Stimulated activated CD4-positive, alpha-beta T cell treated with anti-CD3 and anti-CD28 coated beads, Interleukin-2, amount 100 ng/mL, for 4 hours (primary cell): ENCODE data around the gene GRID1.

Source experiments
- DNase-seq: peaks from one replicate; pipeline ENCODE4 v3.0.0-alpha.2; 2020; ENCODE audit warnings: low read depth

Gene GRID1

DNA sequence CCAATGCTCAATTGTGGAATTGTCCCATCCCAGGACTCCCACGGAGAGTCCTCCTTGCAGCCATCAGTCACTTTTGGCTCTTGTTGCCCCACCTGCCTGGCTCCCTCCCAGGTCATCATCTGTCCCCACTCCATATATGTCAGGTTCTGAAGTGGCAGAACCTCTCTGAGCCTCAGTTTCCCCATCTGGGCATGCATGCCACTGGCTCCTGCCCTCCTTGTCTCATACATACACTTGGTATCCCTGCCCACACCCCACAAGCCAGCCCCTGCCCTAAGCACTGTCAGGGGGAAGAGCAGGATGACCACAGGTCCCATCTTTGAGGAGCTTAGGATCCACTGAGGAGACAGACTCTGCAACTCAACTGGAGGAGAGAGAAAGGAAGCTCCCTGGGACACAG, 156.9 kb downstream of the GRID1 start:
- DNase-seq: no peak

DNA sequence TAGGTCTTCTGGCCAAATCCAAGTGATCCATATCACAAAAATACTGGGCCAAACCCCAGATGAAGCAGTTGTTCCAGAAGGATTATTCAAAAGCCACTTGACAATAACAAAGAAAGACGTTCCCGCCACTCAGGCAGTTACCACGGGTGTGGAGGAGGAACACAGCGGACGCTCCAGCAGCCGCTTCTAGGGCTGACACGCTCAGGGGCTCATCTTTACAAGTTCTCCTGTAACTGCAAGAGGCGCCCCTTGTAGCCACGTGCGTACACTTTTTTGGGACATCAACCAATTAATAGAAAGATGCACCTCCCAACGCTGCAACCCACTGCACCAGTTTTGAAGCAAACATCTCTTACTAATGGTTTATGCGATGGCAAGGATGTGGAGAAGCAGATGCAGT, 159.4 kb downstream of the GRID1 start:
- DNase-seq: no peak

DNA sequence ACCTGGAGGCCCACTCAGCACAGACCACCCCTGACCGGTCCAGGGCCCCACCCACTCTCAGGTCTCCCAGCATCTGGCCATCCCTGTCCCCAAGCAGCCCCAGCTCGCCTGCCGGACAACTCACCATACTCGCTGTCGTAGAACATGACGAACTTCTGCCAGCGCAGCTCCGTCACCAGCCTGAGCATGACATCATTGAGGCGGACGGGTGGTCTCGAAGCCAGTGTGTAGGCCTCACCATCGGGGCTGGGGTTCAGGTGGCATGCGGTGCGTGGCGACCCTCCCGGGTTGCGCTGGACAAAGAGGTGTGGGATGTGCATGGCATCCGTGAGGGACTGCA, 160.4 kb downstream of the GRID1 start:
- DNase-seq: no peak

DNA sequence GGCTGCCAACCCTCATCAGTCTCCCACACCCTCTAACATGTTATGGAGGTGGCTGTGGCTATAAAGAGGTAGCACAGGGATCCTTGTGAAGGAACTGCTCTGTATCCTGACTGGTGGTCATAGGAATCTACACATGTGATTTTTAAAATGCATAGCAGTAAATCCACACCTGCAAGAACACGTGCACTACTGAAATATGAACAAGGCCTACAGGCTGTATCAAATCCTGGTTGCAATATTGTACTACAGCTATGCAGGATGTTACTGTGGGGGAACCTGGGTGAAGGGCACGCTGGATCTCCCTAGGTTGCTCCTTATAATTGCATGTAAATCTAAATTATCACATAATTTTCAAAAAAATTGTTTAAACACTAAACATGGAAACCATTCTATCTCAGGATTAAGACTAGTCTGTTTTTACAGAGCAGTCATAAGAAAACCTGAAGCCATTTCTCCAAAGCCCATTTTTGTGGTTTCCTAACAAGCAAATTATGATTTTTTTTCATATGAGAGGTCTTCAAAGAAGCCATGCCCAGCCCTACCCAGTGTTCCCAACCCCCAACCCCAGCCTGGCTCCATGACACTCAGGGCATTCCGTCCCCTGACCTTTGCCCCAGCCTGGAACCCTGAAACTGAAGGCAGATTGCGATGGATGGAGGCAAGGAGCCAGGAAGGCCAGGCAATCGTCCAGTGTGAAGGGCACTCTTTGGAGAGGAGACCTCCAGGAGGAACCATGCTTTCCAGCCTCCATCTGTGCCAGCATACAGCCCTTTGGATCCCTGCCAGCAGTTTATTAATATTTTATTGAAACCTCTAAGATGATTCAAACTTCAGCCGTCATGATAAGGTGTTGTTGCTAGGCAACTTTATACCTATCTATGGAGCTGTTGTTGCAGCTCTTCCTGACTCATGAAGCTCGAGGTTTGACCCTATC, 161.0 kb downstream of the GRID1 start:
- no peak for DNase-seq

DNA sequence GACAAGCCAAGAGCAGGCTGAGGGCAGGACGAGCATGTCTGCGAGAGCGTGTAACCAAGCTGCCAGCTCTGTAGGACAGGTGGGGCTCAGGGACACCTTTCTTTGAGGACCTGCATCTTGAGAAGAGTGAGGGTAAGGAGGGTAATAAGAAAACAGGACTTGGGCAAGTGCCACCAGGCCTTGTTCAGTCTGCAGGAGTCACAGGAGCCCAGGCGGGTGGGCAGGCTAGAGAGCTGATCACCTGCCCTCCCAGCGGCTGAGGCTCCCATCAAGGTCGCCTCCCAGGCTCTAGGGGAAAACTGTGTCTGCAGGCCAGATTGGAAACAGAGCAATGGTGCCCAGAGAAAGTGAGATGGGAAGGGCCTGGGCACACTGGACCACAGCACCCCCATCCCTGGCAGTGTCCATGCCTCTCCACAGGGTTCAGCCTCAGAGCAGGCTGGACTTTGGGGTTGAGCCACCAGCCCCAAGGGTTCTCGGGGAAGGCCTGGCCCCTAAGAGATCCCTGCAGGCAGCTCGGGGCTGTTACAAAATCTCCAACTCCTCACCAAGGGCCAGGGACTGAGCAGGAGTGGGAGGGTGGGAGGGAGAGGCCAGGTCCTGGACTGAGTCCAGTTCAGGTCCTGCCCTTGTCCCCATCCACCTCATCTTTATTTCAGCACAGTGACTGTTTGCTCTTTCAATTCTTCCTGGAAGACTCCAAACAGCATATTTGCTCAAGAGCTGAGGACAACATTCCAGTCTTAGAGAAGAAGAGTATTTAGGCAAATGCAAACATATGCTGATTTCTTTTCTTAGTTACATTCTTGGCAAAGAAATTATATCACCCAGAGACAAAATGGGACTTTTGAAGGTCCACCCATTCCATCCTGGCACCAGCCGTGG, 161.9 kb downstream of the GRID1 start:
- DNase-seq: no peak

DNA sequence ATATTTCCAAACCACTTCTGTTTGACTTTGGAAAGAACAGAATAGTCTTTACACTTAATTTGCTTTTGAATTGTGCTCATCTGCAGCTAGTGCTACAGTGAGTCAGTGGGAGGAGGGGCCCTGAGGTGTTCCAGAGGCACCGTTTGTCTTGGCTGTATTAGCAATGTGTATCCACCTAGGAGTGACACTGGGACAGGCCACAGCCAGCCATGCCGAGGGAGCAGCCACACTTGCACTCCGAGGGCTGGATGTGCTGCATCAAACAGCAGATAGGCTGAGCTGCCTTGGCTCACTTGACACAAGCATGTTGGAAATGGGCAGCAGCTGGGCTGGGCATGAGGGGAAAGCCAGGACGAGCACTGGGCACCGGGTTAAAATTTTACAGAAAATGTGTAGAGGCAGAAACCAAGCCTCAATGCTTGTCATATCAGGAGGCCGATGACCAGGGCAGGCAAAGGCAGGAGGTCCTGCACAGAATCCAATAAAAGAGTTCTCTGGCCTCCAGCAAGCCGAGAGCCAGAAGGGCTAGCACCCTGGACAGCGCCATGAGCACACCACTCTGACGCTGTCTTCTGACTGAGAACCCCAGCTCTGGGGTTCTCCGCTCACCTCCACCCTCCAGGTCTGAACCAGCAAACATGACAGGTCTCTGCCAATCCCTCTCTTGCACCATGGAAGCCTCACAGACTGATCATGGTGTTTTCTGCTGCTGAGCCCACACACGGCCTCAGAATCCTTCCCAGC, 163.3 kb downstream of the GRID1 start:
- DNase-seq: no peak

DNA sequence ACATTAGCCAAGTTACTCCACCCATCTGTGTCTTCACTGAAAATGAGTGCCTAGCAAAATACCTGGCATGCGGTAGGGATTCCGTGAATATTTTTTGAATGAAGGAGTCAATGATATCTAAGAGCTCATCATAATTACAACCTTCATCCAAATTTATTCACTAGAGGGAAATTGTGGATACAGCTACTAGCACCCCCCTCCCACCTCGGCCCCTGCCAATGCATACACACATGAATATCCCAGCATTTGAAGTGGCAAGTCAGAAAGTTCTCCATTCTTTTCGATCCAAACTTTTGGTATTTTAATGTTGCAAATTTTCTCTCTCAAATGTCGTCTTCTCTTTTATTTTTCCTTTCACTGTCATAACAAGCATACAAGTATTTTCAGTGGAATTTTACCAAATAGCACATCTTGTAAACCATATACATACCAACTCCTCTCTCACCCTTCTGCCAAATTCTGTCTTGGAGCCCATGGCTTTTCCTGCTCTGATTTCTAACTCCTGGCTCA, 164.3 kb downstream of the GRID1 start:
- no peak for DNase-seq

DNA sequence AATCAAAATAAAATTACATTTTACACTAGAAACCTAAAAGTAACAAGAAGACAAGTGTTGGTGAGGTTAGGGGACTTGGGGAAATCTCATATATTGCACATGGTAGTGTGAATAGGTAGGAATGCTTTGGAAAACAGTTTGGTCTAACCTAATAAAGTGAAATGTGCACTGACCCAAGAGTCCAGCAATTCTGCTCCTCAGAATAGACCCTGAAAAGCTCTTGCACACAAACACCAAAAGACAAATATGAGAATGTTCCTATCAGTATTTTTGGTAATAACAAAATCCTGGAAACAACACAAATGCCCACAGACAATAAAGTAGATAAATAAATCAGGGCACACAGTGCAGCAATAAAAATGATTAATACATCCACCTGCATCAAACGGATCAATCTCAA, 165.7 kb downstream of the GRID1 start:
- DNase-seq: no peak

DNA sequence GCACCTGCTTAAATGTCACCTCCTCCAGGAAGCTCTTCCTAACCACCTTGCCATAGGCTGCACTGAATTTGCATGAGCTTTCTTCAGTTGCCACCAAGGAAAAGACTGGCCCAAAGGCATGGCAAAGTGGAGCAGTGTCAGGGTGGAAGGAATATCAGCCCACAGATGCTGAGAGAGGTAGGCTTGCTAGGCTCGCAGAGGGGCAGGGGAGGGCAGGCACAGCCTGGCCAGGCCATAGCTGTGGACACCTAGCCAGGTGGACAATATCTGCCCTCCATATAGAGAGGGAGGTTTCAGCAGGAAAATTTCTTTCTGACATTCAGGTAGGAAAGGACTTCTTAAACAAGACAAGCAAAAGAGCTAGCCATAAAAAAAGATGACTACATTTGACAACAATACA, 166.3 kb downstream of the GRID1 start:
- DNase-seq: no peak

DNA sequence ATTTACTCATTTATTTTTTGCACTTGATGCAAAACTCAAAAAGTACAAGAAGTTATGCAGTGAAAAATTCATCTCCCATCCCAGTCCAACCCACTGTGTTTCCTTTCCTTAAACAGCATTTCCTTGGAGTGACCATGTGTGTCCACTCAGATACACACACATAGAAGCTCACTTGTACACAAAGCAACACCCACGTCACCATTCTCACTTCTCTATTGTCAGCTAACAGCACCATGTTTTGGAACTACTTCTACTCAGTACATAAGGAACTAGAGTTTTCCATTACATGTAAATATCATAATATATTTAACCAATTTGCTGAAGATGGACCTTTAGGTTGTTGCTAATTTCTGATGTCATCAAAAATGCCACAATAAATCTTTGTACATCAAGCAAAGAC, 167.6 kb downstream of the GRID1 start:
- no peak for DNase-seq

DNA sequence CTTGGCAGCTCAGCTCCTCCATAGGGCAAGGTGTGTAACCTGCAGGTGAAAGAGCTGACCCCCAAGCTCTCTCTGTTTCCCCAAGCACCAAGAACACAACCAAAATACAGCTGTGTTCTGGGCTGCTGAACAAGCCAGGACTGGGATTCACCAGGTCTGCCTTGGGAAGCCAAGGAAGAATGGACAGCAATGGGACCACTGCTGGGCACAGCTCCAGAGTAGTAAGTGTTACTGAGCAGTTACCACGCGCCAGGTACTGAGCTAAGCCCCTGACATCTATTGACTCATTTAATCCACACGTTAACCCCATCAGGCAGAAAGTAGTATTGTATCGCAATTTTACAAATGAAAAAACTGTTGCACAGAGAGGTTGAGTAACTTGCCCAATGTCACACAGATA, 168.3 kb downstream of the GRID1 start:
- DNase-seq: no peak

DNA sequence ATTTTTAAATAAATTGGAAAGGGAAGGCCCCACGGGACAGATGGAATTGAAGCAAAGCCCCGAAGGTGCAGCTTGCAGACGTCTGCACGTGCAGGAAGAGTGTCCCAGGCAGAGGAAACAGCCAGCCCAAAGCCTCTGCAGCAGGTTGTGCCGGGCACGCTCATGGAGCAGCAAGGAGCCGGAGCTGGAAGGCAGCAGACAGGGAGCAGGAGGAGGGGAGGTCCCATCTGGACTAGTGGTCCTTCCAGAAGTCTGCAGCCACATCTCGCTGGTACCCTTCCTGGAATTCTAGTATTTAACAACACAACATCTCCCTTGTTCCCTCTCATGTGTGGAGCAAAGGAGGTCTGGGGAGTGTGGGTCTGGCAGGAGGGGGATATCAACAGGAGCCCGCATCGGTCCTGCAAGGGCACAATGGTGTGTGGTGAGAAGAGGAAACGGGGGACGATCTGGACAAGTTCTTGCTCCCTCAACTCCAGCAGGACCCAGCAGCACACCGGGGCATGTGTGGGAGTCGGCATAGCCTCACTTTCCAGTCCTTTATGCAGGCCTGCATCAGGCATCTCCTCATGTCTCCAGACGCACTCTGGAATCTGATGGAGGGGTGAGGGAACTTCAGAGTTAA, 169.3 kb downstream of the GRID1 start:
- DNase-seq: no peak

DNA sequence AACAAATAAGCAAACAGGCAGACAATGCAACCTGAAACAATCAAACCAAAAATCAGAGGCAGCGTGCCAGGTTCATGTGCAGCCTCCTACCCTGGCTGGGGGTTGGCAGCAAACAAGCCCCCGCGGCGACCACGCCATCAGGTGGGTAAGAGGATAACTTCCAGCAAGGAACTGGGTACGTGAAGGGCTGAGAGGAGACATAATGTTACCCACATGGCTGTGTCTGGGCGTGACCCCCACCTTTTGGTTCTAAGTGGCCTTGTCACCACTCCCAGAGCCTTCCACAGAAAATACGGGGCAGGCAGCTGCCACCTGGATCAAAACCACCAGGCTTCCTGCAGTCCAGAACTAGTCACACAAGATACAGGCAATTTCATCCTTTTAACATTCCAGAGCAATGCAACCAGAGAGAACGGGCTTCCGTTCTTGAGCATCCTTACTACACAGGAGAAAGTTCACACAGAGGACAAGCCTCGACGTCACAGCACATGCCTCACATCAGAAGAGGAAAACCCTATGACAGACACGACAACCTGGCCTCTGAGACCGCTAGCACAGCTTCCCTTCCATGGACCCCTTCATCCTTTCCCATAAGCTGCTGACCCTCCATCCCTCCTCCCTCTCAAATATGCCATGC, 171.0 kb downstream of the GRID1 start:
- no peak for DNase-seq

DNA sequence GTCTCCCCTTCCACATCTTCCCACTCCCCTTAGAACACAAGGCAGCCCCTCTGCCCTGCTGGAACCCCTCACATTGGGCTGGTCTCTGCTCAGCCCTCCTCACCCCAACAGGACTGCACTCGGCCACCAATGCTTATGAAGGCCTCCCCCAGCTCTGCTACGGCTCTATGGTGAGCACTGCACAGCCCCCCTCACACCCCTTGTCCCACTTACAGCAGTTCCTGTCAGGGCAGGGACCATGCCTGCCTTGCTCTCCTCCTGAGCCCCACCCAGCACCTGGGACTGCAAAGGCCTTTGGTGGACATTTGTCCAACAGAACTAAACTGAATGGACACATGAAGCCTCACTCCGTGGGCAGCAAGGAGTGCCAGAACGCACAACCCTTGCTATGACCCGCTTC, 171.9 kb downstream of the GRID1 start:
- no peak for DNase-seq

DNA sequence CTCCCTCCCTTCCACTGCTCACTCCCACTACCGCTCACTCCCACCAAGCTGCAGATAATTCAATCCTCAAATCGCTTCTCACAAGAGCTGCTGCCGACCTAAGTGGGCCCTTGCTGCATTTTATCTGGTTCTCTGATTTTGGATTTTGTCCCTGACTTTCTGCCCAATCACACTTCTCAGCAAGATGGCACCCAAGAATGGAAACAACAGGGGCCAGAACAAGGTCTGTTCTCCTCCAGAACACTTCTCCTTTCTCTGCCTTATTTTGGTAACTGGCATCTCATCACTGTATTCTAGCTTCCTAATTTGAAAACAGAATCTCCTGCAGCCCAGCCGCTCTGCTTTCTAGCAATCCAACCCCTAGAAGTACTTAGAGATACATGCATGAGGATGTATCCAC, 172.8 kb downstream of the GRID1 start:
- DNase-seq: no peak

DNA sequence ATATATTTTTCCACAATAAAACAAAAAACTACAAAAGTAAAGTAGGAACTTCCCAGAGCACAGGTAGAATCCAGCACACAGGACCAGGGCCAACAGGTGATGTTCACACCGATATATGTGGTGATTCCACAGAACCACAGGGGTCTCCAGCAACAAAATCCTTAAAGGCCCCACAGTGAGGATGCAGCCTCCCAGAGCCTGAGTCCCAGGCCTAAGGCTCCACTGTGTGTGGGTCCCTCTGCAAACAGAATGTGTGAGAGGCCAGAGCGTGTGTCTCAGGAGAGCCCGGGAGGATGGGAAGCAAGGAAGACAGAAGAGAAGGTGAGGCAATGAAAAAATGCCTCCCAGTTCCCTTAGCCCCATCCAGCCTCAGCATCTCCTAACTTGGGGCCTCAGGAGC, 173.9 kb downstream of the GRID1 start:
- DNase-seq: no peak

DNA sequence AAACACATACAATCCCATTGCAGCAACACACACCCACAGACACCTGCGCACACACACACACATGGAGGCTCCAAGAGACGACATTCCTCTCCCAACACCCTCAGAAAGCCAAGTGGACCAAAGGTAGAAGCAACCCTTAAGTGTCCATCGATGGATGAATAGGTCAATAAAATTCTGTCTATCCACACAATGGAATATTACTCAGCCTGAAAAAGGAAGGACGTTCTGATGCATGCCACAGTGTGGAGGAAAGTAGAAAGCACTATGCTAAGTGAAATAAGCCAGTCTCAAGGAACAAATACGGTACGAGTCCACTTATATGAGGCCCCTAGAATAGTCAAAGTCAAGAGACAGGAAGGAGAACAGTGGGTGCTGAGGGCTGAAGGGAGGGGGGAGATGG, 174.4 kb downstream of the GRID1 start:
- no peak for DNase-seq

DNA sequence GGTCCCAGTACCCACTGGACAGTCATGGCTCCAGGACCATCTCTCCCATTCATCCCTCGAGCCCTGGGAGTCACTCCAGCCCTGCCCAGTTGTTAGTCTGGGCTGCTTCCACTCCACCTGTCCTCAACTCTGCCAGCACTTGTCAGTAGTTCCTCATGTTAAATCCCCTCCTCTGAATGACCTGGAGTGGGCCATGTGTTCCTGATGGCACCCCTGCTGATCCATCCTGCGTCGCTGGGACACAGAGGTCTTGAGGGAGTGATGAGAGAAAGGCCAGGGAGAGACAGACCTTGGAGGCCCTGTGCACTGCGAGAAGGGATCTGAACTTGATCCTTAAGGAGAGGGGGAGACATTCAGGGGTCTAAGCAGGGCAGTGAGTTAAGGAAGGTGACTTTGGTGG, 174.9 kb downstream of the GRID1 start:
- DNase-seq: no peak

DNA sequence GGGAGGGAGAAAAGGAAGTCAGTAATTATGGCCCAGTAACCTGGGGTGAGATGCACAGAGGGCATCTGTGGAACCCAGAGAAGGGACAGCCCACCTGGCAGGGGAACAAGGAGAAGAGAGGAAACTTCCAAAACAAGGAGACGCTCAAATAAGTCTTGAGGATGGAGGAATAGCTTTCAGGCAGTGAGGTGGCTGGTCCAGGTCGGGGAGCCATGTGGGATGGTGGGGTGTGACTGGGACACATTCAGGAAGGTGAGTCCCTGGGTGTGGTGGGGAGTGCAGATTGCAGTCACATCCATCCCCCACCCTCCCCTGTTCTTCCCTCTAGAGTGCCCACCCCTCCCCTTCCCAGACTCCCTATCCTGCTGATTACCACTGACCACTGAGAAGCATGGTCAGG, 175.4 kb downstream of the GRID1 start:
- DNase-seq: no peak

DNA sequence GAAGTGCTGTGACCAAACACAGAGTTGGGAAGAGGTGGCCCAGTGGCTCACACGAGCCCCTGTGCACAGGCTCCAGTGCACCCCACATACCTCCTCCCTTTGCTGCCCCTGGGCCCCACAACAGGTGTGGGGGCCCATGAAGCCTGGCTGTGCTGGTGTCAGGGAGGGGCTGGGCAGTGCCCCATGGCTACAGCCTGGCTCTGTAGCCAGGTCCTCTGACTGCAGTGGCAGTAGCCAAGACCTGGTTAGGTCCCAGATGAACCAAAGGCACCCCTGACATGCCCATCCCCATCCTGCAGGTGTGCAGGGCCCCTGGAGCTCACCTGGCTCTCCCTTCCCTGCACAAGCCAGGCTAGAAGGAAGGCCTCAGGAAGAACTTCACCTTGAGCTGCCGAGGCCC, 176.3 kb downstream of the GRID1 start:
- DNase-seq: no peak

DNA sequence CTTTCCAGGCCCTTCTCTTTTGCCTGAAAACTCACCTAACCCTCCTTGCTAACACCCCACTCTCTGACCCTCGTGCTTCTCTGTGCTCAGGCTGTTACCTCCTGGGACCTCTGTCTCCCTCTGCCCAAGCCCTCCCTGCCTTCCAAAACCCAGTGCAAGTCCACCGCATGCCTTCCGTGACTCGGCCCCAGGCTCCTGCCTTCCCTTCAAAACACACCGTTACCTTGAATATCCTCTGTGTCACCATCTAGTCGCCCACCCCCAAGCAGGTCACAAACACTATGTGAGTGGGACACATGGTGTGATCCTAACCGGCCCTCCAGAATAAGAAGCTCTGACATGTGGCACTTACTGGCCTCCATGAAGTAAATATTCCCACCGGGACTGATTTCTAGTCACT, 176.7 kb downstream of the GRID1 start:
- DNase-seq: no peak
